Hindlimb muscle (tissue), 1 donor: ENCODE data around the gene TANGO6. TPM values are rescaled to one million over a fixed set of nuclear protein-coding genes. Genes with fewer than 3 reads are reported as not detected.
A peak's percentile ranks its signal among the peaks of the same experiment; 100 is the strongest.

Experiments used
- DNase-seq: peaks from one replicate; pipeline ENCODE4 v3.0.0-alpha.2; 2013
- polyA plus RNA-seq: library from polyadenylated mRNA; unstranded; fragments of 120-200 nt; gene quantifications from one replicate; pipeline ENCODE4 v1.2.1, GENCODE V29; 2013; ENCODE audit not compliant: insufficient read length

The TANGO6 gene
- polyA plus RNA-seq, 1 donor, result 7.5 TPM

- DNase-seq, result no peak
Observed at GRCh38 chr16:68866933-68867332, 23.6 kb downstream of the TANGO6 start.

GRCh38 chr16:68869492-68870088 lies 26.3 kb downstream of the TANGO6 start:
- no peak for DNase-seq

GRCh38 chr16:68873635-68874471 lies 30.5 kb downstream of the TANGO6 start:
- DNase-seq, result no peak

DNA sequence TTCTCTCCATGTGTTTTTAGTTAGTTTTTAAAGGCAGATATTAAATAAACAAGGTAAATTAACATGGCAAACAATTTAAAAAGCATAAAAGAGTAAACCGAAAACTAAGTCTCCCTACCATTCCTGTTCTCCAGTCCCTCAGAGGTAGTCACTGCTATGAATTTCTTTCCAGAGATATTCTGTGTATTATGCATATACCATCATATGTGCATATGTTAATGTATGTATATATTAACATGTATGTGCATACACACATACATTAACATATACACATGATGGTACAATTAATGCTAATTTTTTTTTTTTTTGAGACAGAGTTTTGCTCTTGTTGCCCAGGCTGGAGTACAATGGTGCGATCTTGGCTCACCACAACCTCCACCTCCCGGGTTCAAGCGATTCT lies 32.5 kb downstream of the TANGO6 start:
- DNase-seq, result no peak

DNA sequence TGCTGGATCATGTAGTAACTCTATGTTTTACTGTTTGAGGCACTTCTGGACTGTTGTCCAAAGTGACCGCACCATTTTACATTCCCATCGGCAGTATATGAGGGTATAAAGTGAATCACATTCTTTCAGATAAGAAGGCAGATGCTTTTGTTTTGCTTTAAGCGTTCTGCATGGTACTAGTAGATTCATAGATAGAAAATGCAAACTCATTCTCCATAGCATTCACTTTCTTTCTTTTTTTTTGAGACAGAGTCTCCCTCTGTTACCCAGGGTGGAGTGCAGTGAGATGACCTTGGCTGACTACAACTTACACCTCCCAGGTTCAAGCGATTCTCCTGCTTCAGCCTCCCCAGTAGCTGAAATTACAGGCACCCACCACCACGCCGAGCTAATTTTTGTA lies 40.4 kb downstream of the TANGO6 start:
- no peak for DNase-seq

- DNase-seq, result no peak
Observed at GRCh38 chr16:68884401-68884800, 41.1 kb downstream of the TANGO6 start.

GRCh38 chr16:68884861-68885720 lies 41.8 kb downstream of the TANGO6 start:
- DNase-seq, result peak; percentile 3

GRCh38 chr16:68887107-68887506 lies 43.8 kb downstream of the TANGO6 start:
- DNase-seq, result no peak

- no peak for DNase-seq
Observed at GRCh38 chr16:68889508-68890150, 46.3 kb downstream of the TANGO6 start.

GRCh38 chr16:68892214-68892613 lies 48.9 kb downstream of the TANGO6 start:
- DNase-seq, result no peak

GRCh38 chr16:68892898-68893297 lies 49.6 kb downstream of the TANGO6 start:
- DNase-seq, result no peak

DNA sequence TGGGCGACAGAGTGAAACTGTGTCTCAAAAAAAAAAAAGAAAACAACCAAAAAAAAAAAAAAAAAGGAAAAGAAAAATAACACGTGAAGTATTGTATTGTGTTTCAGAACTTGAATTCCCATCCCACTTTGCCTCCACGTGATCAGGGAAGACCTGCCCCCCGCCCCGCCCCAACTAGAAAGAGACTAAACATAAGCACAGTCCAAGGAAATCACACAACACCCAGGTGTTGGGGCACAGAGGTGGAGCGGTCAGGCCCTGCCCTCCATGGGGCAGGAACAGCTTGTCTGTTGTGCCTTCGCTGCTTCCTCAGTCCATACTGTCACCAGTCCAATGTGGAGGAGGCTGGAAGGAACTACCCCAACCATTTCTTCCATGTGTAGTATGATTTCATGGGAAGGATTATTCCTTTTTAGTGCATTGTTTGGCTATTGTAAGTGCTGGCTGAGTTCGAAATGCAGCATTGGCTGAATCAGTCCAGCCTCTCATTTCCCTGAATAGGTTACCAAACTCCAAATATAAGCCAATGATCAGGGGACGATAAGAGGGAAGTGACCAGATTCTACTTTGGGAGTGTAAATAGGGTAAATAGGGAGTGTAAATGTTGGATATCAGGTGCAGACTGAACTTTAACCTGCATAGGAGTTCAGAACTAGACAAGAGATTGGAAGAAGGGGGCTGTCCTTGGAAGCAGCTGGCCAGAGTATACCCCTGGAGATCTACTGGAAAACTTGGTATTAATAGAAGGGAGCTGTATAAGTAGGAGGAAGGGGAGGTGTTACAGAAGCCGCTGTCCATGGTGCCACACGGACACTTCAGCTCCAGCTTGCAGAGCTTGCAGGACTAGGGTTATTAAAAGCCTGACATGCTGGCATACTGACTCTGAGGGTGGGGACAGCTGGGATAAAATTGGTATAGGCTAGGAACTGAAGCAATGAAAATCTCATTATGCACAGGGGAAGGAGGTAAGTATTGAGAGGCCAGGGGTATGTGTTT lies 50.7 kb downstream of the TANGO6 start:
- peak; percentile 34 for DNase-seq

DNA sequence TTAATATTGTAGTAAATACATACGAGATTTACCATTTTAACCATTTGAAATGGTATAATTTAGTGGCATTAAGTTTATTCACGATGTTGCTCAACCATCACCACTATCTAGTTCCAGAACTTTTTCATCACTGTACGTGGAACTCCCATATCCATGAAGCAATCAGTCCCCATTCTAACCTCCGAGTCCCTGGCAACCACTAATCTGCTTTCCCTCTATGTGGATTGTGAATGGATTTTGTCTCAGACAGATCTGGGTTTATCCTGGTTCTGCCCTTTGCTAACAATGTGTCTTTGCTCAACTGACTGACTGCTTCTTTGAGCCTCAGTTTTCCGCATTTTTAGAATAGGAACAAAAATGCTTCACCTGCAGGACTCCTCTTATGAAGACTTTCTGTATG lies 51.4 kb downstream of the TANGO6 start:
- DNase-seq, result no peak

GRCh38 chr16:68898026-68898425 lies 54.7 kb downstream of the TANGO6 start:
- DNase-seq, result no peak

DNA sequence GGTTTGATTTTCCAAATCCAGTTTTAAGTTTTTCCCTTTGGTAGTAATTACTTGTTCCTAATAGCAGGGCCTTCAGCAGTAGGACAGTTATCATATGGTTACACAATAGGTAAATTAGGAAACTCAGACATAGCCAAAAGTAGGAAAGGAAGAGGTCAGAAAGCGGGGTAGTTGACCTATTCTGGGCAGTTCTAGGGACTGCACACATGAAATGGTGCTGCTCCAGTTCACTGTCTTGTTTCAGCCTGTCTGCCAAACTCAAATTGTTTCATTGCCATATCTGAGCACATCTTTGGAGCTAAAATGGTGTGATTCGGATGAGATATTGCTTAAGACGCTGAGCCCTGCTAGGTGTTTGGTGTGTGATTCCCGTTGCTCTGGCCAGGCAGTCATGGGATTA lies 56.7 kb downstream of the TANGO6 start:
- no peak for DNase-seq

- peak; percentile 27 for DNase-seq
Observed at GRCh38 chr16:68902003-68902968, 59.0 kb downstream of the TANGO6 start.

DNA sequence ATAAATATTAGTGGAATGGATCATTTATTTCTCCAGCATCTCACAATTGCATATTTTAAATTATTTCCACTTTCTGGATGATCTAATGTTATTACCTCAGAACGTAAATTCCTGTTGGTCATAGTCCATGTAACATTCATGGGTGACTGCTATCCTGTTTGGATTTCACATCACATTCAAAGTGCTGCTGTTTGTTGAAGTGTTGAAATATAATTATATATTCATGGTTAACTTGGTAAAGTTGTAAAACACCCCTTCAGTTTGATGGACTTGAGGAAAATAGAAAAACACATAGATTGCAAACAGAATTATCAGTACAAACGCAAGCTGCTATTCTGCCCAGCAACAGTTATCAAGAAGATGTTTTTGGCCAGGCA lies 59.6 kb downstream of the TANGO6 start:
- DNase-seq, result no peak

- DNase-seq, result no peak
Observed at GRCh38 chr16:68907297-68907696, 64.0 kb downstream of the TANGO6 start.

DNA sequence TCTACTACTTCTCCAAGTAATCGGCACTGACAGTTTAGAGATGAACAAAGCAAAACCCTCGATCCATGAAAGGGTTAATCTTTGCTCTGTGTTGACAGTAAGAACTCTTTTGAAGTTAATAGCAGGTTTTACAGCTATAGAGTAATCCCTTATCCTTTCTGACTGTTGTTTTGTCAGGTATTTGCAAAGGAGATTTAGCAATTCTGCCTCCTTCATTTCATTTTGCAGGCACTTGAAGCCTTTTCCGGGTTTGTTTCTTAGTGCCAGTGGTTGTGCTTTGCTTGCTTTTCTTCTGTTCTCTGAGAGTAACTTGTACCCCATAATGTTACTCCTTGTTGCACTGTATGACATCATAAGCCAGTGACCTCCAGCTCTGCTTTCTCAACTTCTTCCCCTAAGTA lies 64.5 kb downstream of the TANGO6 start:
- DNase-seq, result no peak

GRCh38 chr16:68909099-68909733 lies 65.9 kb downstream of the TANGO6 start:
- DNase-seq, result no peak
